SU-DHL-6 (cell line): ENCODE measurements around the gene CORO7.

Experiments
- CTCF ChIP-seq: fragments of 200-600 bp; sonication (generic); IDR thresholded peaks from one replicate; pipeline ENCODE4 v1.5.1; 2017; ENCODE audit warnings: antibody characterized with exemption, mild to moderate bottlenecking, low read length, moderate library complexity; ENCODE audit not compliant: insufficient read depth, poor library complexity, severe bottlenecking
- EZH2phosphoT487 ChIP-seq: fragments of 200-600 bp; sonication (generic), shearing (Covaris generic); conservative IDR thresholded peaks from 2 replicates; pipeline ENCODE4 v1.6.1; 2018; ENCODE audit warnings: mild to moderate bottlenecking, antibody characterized with exemption, low read length, moderate library complexity, mixed read lengths

GRCh38 chr16:4372578-4373355 is 43.6 kb downstream of the CORO7 start:
- TF ChIP-seq CTCF (no peak), EZH2phosphoT487 (no peak)
